H1 (cell line): Measurements from ENCODE around the gene BICD1. TPM values are rescaled to one million over a fixed set of nuclear protein-coding genes. Genes with fewer than 3 reads are reported as not detected.

ENCODE experiments used
- CTCF ChIA-PET: fragments of 300-600 bp; sonication (Branson Sonifier 250); formaldehyde crosslinking; loops from one replicate; lab custom pipeline; 2021; ENCODE audit not compliant: partially characterized antibody; lab: Charles Lee
- POLR2A ChIA-PET: fragments of 300-600 bp; sonication (Branson Sonifier 250); formaldehyde crosslinking; loops from one replicate; lab custom pipeline; 2021; ENCODE audit warnings: inconsistent platforms; ENCODE audit not compliant: partially characterized antibody; lab: Charles Lee
- DNase-seq, 2 experiments: peaks; one replicate each; pipeline versions ENCODE4 v3.0.0 to v3.0.0-alpha.2; 2010 to 2022; ENCODE audit warnings: low spot score in 2 of 2, low read depth in 1 of 2, mixed read lengths in 1 of 2
- FAIRE-seq: peaks from 2 replicates; lab custom pipeline; 2011; peaks lifted over from hg19 to GRCh38; lab: Jason Lieb, UNC
- H2AFZ ChIP-seq: 2 replicates; pipeline ENCODE4 v1.8.1; 2012; ENCODE audit warnings: low read length, inconsistent platforms
- H2AK5ac ChIP-seq: 2 replicates; pipeline ENCODE4 v1.6.1; 2013; ENCODE audit warnings: low read depth, low read length
- H2BK120ac ChIP-seq: replicated peaks from 2 replicates; pipeline ENCODE3; 2013; ENCODE audit warnings: low read depth, low read length, inconsistent platforms
- H2BK12ac ChIP-seq: 2 replicates; pipeline ENCODE4 v1.6.1; 2013; ENCODE audit warnings: low read depth, low read length
- H2BK15ac ChIP-seq: 2 replicates; pipeline ENCODE4 v1.6.1; 2013; ENCODE audit warnings: low read length
- H2BK20ac ChIP-seq: 2 replicates; pipeline ENCODE4 v1.6.1; 2013; ENCODE audit warnings: low read length
- H2BK5ac ChIP-seq: 2 replicates; pipeline ENCODE4 v1.6.1; 2013; ENCODE audit warnings: low read depth, low read length
- H3K14ac ChIP-seq: 2 replicates; pipeline ENCODE4 v1.6.1; 2013; ENCODE audit warnings: inconsistent platforms; ENCODE audit not compliant: insufficient read length
- H3K18ac ChIP-seq: 2 replicates; pipeline ENCODE4 v1.6.1; 2013; ENCODE audit warnings: low read length; ENCODE audit errors: extremely low read depth
- H3K23ac ChIP-seq: 2 replicates; pipeline ENCODE4 v1.6.1; 2013; ENCODE audit warnings: inconsistent platforms; ENCODE audit not compliant: insufficient read length
- H3K23me2 ChIP-seq: 2 replicates; pipeline ENCODE4 v1.6.1; 2013; ENCODE audit warnings: low read depth, low read length
- H3K27ac ChIP-seq: 2 replicates; pipeline ENCODE4 v1.6.1; 2011; ENCODE audit warnings: low read depth, low read length, inconsistent platforms
- H3K27me3 ChIP-seq, 4 experiments: replicated peaks in 1 of 4; 1 replicate in 1 of 4; 2 replicates in 3 of 4; pipeline versions ENCODE4 v1.6.1 to v1.8.1; 2011 to 2013; ENCODE audit warnings: low read length in 3 of 4, mild to moderate bottlenecking in 3 of 4, inconsistent platforms in 2 of 4, mixed read lengths in 2 of 4, moderate library complexity in 1 of 4; ENCODE audit not compliant: control insufficient read depth in 3 of 4, insufficient read depth in 3 of 4; ENCODE audit errors: extremely low read depth in 1 of 4
- H3K36me3 ChIP-seq, 4 experiments: 2 replicates each; pipeline versions ENCODE4 v1.6.1 to v1.8.1; 2011 to 2013; ENCODE audit warnings: mild to moderate bottlenecking in 4 of 4, low read length in 3 of 4, moderate library complexity in 2 of 4, control low read depth in 1 of 4, inconsistent platforms in 1 of 4; ENCODE audit not compliant: insufficient read depth in 4 of 4, control insufficient read depth in 2 of 4
- H3K4ac ChIP-seq: replicated peaks from 2 replicates; pipeline ENCODE3; 2013; ENCODE audit warnings: low read length, low read depth, mixed read lengths, inconsistent platforms; ENCODE audit not compliant: insufficient read length
- H3K4me1 ChIP-seq, 4 experiments: replicated peaks in 1 of 4; 1 replicate in 1 of 4; 2 replicates in 3 of 4; pipeline versions ENCODE4 v1.6.1 to v1.8.1; 2011 to 2013; ENCODE audit warnings: low read length in 3 of 4, inconsistent platforms in 2 of 4, mixed read lengths in 1 of 4; ENCODE audit not compliant: insufficient read depth in 4 of 4, control insufficient read depth in 3 of 4
- H3K4me2 ChIP-seq, 2 experiments: 2 replicates each; pipeline versions ENCODE4 v1.6.1 to v1.8.1; 2011 to 2013; ENCODE audit warnings: low read depth in 2 of 2, low read length in 2 of 2, control low read depth in 1 of 2, inconsistent platforms in 1 of 2, mild to moderate bottlenecking in 1 of 2; ENCODE audit not compliant: insufficient read depth in 1 of 2
- H3K4me3 ChIP-seq, 4 experiments: fragments of 200-600, 300-600 bp in 1 of 4; sonication (generic), shearing (Covaris generic), sonication (Bioruptor Twin) in 1 of 4; 2 replicates each; pipeline versions ENCODE4 v1.5.1 to v1.8.1; 2011 to 2016; ENCODE audit warnings: low read length in 4 of 4, low read depth in 3 of 4, control low read depth in 2 of 4, inconsistent platforms in 2 of 4, mild to moderate bottlenecking in 2 of 4, mixed read lengths in 1 of 4, moderate library complexity in 1 of 4; ENCODE audit not compliant: insufficient read depth in 2 of 4; ENCODE audit errors: extremely low read depth in 1 of 4
- H3K56ac ChIP-seq: replicated peaks from 2 replicates; pipeline ENCODE3; 2013; ENCODE audit warnings: low read depth, mild to moderate bottlenecking, mixed read lengths, low read length, inconsistent platforms; ENCODE audit not compliant: insufficient read length
- H3K79me1 ChIP-seq: 2 replicates; pipeline ENCODE4 v1.6.1; 2013; ENCODE audit warnings: low read depth, low read length, control low read depth
- H3K79me2 ChIP-seq, 2 experiments: 2 replicates each; pipeline versions ENCODE4 v1.6.1 to v1.8.1; 2012 to 2013; ENCODE audit warnings: low read length in 2 of 2, mild to moderate bottlenecking in 2 of 2, inconsistent platforms in 1 of 2; ENCODE audit not compliant: insufficient read depth in 2 of 2, control insufficient read depth in 1 of 2
- H3K9ac ChIP-seq, 4 experiments: replicated peaks in 1 of 4; 1 replicate in 1 of 4; 2 replicates in 3 of 4; pipeline versions ENCODE4 v1.6.1 to v1.8.1; 2011 to 2013; ENCODE audit warnings: low read depth in 3 of 4, low read length in 3 of 4, control low read depth in 2 of 4, mild to moderate bottlenecking in 2 of 4, moderate library complexity in 2 of 4, inconsistent platforms in 1 of 4; ENCODE audit errors: extremely low read depth in 1 of 4
- H3K9me3 ChIP-seq, 2 experiments: 2 replicates each; pipeline versions ENCODE4 v1.6.1 to v1.8.1; 2012 to 2013; ENCODE audit warnings: mild to moderate bottlenecking in 2 of 2, moderate library complexity in 2 of 2, control low read depth in 1 of 2, inconsistent platforms in 1 of 2, low read depth in 1 of 2, low read length in 1 of 2, mixed read lengths in 1 of 2; ENCODE audit not compliant: insufficient read depth in 2 of 2
- H4K20me1 ChIP-seq, 2 experiments: replicated peaks in 1 of 2; 2 replicates each; pipeline versions ENCODE3 to v1.8.1; 2011 to 2013; ENCODE audit warnings: inconsistent platforms in 2 of 2, low read length in 2 of 2, mild to moderate bottlenecking in 1 of 2; ENCODE audit not compliant: insufficient read depth in 2 of 2, control insufficient read depth in 1 of 2
- H4K5ac ChIP-seq: 2 replicates; pipeline ENCODE4 v1.6.1; 2013; ENCODE audit warnings: low read length, low read depth, mixed read lengths, inconsistent platforms; ENCODE audit not compliant: insufficient read length
- H4K8ac ChIP-seq: 2 replicates; pipeline ENCODE4 v1.8.0; 2013; ENCODE audit warnings: mild to moderate bottlenecking, moderate library complexity, low read length, inconsistent platforms; ENCODE audit not compliant: insufficient read depth; ENCODE audit errors: extremely low read depth
- H4K91ac ChIP-seq: replicated peaks from 2 replicates; pipeline ENCODE3; 2013; ENCODE audit warnings: low read length, mixed read lengths, inconsistent platforms; ENCODE audit not compliant: insufficient read length
- CREB1 ChIP-seq: IDR thresholded peaks from 2 replicates; pipeline ENCODE4 v1.6.1; 2012; ENCODE audit warnings: inconsistent platforms
- GABPA ChIP-seq: IDR thresholded peaks from 2 replicates; pipeline ENCODE4 v1.6.1; 2011; ENCODE audit warnings: mild to moderate bottlenecking, low read length, moderate library complexity, borderline replicate concordance; ENCODE audit not compliant: insufficient read depth
- GTF2F1 ChIP-seq: IDR thresholded peaks from 2 replicates; pipeline ENCODE4 v1.6.1; 2012; ENCODE audit warnings: low read depth, low read length, improper control_type of control experiment, borderline replicate concordance
- KDM4A ChIP-seq: IDR thresholded peaks from one replicate; pipeline ENCODE4 v1.7.1; 2012; ENCODE audit warnings: low read depth, mild to moderate bottlenecking, moderate library complexity, low read length, inconsistent platforms; ENCODE audit not compliant: severe bottlenecking
- POLR2AphosphoS5 ChIP-seq: IDR thresholded peaks from 2 replicates; pipeline ENCODE4 v1.6.1; 2011; ENCODE audit warnings: low read depth, low read length
- RFX5 ChIP-seq: IDR thresholded peaks from 2 replicates; pipeline ENCODE4 v1.6.1; 2011; ENCODE audit warnings: low read depth, low read length, improper control_type of control experiment, borderline replicate concordance
- SAP30 ChIP-seq: fragments of 300-600 bp; sonication (generic); IDR thresholded peaks from 2 replicates; pipeline ENCODE4 v1.7.1; 2012; ENCODE audit warnings: low read length, moderate library complexity, mild to moderate bottlenecking, inconsistent platforms; ENCODE audit not compliant: insufficient read depth, insufficient replicate concordance
- SP2 ChIP-seq: IDR thresholded peaks from 2 replicates; pipeline ENCODE4 v1.6.1; 2012; ENCODE audit warnings: mild to moderate bottlenecking, low read length, inconsistent platforms
- SUZ12 ChIP-seq: fragments of 200-600 bp; sonication (generic); IDR thresholded peaks from 2 replicates; pipeline ENCODE4 v1.6.1; 2012; ENCODE audit warnings: mild to moderate bottlenecking, inconsistent platforms, low read length, moderate library complexity, mixed read lengths
- YY1 ChIP-seq: IDR thresholded peaks from 2 replicates; pipeline ENCODE4 v1.6.1; 2011; ENCODE audit warnings: low read depth, mild to moderate bottlenecking, low read length
- ZNF274 ChIP-seq: IDR thresholded peaks from 2 replicates; pipeline ENCODE4 v1.7.0; 2012; ENCODE audit warnings: low read length, borderline replicate concordance; ENCODE audit errors: extremely low read depth
- WGBS, 2 experiments: shearing (Covaris generic) in 1 of 2; methylation state at CpG; one replicate each; pipeline versions ENCODE4 v1.1.6 to v1.1.7; 2013 to 2015; ENCODE audit warnings: low lambda C conversion rate in 2 of 2, mixed read lengths in 2 of 2, inconsistent platforms in 1 of 2, low coverage in 1 of 2, missing lambda C conversion rate in 1 of 2; ENCODE audit not compliant: insufficient replicate concordance in 2 of 2, insufficient coverage in 1 of 2, insufficient read length in 1 of 2; ENCODE audit errors: extremely low coverage in 1 of 2, missing lambda C conversion rate in 1 of 2; 5-methylcytosine and 5-hydroxymethylcytosine counted together
- polyA plus RNA-seq, 7 experiments: library from polyadenylated mRNA; depleted of rRNA in 3 of 7; stranded (reverse) in 5 of 7; unstranded in 2 of 7; fragments of >200 nt in 5 of 7; fragments of 200-250 nt in 2 of 7; gene quantifications; 1 replicate in 5 of 7; 2 replicates in 1 of 7; 4 replicates in 1 of 7; pipeline versions ENCODE4 v1.2.1 to v1.2.3, GENCODE V29; 2011 to 2013; ENCODE audit warnings: missing spikeins in 2 of 7, mixed read lengths in 2 of 7
- total RNA-seq: library from RNA; stranded (reverse); fragmentation: NEBNext Ultra II Directional; extraction: Animal tissue kit (Norgen Biotek cat#: 25700); gene quantifications from 2 replicates; pipeline ENCODE4 v1.2.1, GENCODE V29; 2021
- TF ChIP-seq, protein P1 (sequence below): IDR thresholded peaks from 2 replicates; pipeline ENCODE4 v1.6.1; 2012; ENCODE audit warnings: low read length, inconsistent platforms
- TF ChIP-seq, protein P2 (sequence below): IDR thresholded peaks from 2 replicates; pipeline ENCODE4 v1.6.1; 2011; ENCODE audit warnings: low read depth, mild to moderate bottlenecking, low read length; ENCODE audit not compliant: insufficient read depth

The BICD1 gene
- total and polyA plus RNA-seq, 2 of the 8 experiments (the other 6 are each of a cell fraction or from before 2014, with no cell fraction given) = 34.1 to 58.4 TPM

DNA sequence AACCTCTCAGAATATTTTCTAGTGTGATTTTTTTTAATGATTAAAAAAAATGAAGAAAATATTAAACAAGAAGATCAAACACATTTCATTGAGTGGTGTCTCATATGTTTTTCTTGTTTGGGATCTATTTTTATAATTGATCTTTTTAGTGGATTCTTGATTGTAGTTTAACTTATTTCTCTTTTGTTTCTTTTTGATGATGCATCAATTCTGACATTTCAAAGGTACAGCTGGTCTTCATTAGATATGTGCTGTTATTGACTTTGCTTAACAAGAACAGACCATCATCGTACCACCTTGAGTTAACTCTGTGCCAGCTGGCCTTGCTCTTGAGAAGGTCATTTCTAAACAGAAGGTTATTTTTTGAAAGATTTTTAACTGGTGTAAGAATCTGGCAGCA is 246.9 kb downstream of the BICD1 start:
- Histone ChIP-seq H3K9ac (no peak overlapping the region), H3K4me2 (no peak overlapping the region), H4K8ac (no peak overlapping the region), H3K56ac (no peak overlapping the region), H3K18ac (no peak overlapping the region), H3K9me3 (no peaks in the 10 kb centered on the region), H3K36me3 (no peaks in the 10 kb centered on the region), H3K27ac (no peak overlapping the region), H3K27me3 (no peaks in the 10 kb centered on the region), H2AFZ (no peak overlapping the region), H3K79me2 (no peaks in the 10 kb centered on the region), H2BK12ac (no peak overlapping the region), H3K23ac (no peak overlapping the region), H2BK120ac (no peak overlapping the region), H4K5ac (no peak overlapping the region), H2AK5ac (no peak overlapping the region), H3K4me1 (no peaks in the 10 kb centered on the region), H3K4me3 (no peak overlapping the region), H4K91ac (no peak overlapping the region), H4K20me1 (no peaks in the 10 kb centered on the region), H3K79me1 (no peaks in the 10 kb centered on the region), H3K14ac (no peak overlapping the region), H3K4ac (no peak overlapping the region), H3K23me2 (no peaks in the 10 kb centered on the region), H2BK5ac (no peak overlapping the region), H2BK20ac (no peak overlapping the region), H2BK15ac (no peak overlapping the region)
- FAIRE-seq (no peak), DNase-seq (no peak)
- POLR2A ChIA-PET = no interaction called here
- CTCF ChIA-PET = interaction anchor here (0.9 to 1.5 kb wide), 2 partner anchors 9 kb away, joined by 5 read pairs; no protein-coding TSS in a partner anchor
- 83% methylated on average over 1 of the region's 1 CpG; no CpG with 5 or more reads in 1 of the 2 experiments for WGBS, 2 experiments
- no peak for TF ChIP-seq YY1
- no peak for TF ChIP-seq ZNF274
- TF ChIP-seq SP2 = no peak
- no peak for TF ChIP-seq RFX5
- TF ChIP-seq GTF2F1 = no peak
- TF ChIP-seq GABPA = no peak
- TF ChIP-seq SUZ12 = no peak
- TF ChIP-seq, protein P1, sequence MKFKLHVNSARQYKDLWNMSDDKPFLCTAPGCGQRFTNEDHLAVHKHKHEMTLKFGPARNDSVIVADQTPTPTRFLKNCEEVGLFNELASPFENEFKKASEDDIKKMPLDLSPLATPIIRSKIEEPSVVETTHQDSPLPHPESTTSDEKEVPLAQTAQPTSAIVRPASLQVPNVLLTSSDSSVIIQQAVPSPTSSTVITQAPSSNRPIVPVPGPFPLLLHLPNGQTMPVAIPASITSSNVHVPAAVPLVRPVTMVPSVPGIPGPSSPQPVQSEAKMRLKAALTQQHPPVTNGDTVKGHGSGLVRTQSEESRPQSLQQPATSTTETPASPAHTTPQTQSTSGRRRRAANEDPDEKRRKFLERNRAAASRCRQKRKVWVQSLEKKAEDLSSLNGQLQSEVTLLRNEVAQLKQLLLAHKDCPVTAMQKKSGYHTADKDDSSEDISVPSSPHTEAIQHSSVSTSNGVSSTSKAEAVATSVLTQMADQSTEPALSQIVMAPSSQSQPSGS = no peak
- TF ChIP-seq, protein P2, sequence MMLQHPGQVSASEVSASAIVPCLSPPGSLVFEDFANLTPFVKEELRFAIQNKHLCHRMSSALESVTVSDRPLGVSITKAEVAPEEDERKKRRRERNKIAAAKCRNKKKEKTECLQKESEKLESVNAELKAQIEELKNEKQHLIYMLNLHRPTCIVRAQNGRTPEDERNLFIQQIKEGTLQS = no peak
- TF ChIP-seq SAP30 = no peak
- TF ChIP-seq CREB1 = no peak
- no peak for TF ChIP-seq KDM4A
- no peak for TF ChIP-seq POLR2AphosphoS5
